Mammary epithelial cell (primary cell): Measurements from ENCODE around the gene ZNF865.

Experiments used
- CTCF ChIP-seq, 2 donors: IDR thresholded peaks in 1 of 2; conservative IDR thresholded peaks in 1 of 2; 2 replicates each; pipeline ENCODE4 v1.5.1; 2011 to 2012; ENCODE audit warnings: inconsistent platforms in 2 of 2, low read length in 2 of 2, mild to moderate bottlenecking in 2 of 2, control low read depth in 1 of 2, low read depth in 1 of 2; ENCODE audit not compliant: insufficient read depth in 1 of 2; ENCODE audit errors: extremely low read depth in 1 of 2
- EZH2 ChIP-seq: IDR thresholded peaks from 2 replicates; pipeline ENCODE4 v1.6.1; 2012; ENCODE audit warnings: low read length, inconsistent platforms, borderline replicate concordance

- TF ChIP-seq CTCF (conservative IDR thresholded peaks at IDR 0.05 in 1 of 2, IDR thresholded peaks at IDR 0.05 in 1 of 2; ENCODE audit: extremely low read depth in 1 of 2, insufficient read depth in 1 of 2, low read depth in 1 of 2, low read length in 2 of 2) (no peak), EZH2 (no peak)
Measured at GRCh38 chr19:55578761-55579747, 26.4 kb upstream of the ZNF865 start.
